ENCODE results near the gene TMPRSS13. TPM values are rescaled to one million over a fixed set of nuclear protein-coding genes. Genes with fewer than 3 reads are reported as not detected.

TMPRSS13 gene
- total RNA-seq, 2 donors from 2014 or later: 1.1 TPM; not detected in 1

DNA sequence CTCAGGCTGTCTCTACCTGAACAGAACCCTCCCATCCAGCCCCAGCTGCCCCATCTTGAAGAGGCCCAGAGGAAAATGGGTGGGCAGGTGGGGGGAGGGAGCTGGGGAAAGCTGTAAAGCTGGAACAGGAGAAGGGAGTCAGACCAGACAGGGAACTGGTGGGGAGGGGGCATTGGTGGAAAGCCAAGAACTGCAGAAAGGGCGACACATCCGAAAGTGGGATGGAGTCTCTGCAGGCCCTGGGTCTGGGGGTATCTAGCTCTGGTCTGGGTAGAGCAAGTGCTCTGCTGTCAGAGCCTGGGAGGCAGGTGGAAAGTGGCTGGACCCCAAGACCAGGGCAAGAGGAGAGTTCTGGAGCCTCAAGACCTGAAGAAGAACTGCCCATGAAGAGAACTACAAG lies 7.7 kb downstream of the TMPRSS13 start:
- TF ChIP-seq, protein P1, sequence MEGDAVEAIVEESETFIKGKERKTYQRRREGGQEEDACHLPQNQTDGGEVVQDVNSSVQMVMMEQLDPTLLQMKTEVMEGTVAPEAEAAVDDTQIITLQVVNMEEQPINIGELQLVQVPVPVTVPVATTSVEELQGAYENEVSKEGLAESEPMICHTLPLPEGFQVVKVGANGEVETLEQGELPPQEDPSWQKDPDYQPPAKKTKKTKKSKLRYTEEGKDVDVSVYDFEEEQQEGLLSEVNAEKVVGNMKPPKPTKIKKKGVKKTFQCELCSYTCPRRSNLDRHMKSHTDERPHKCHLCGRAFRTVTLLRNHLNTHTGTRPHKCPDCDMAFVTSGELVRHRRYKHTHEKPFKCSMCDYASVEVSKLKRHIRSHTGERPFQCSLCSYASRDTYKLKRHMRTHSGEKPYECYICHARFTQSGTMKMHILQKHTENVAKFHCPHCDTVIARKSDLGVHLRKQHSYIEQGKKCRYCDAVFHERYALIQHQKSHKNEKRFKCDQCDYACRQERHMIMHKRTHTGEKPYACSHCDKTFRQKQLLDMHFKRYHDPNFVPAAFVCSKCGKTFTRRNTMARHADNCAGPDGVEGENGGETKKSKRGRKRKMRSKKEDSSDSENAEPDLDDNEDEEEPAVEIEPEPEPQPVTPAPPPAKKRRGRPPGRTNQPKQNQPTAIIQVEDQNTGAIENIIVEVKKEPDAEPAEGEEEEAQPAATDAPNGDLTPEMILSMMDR (IDR thresholded peaks at IDR 0.05): no peak
- no peaks in the 10 kb centered on the region for H3K27me3 ChIP-seq (replicated peaks; ENCODE audit: insufficient read depth)
- ATAC-seq (ENCODE audit: insufficient number of reproducible peaks, low FRiP score, low read depth): no peak
- H3K4me3 ChIP-seq: no peak overlapping the region
- H3K4me1 ChIP-seq (ENCODE audit: control insufficient read depth in 1 of 2, low read depth in 2 of 2): no peaks in the 10 kb centered on the region
- no peak for DNase-seq (ENCODE audit: low spot score)
- no peak overlapping the region for H3K27ac ChIP-seq
- no peaks in the 10 kb centered on the region for H3K9me3 ChIP-seq
- H3K36me3 ChIP-seq: no peaks in the 10 kb centered on the region

DNA sequence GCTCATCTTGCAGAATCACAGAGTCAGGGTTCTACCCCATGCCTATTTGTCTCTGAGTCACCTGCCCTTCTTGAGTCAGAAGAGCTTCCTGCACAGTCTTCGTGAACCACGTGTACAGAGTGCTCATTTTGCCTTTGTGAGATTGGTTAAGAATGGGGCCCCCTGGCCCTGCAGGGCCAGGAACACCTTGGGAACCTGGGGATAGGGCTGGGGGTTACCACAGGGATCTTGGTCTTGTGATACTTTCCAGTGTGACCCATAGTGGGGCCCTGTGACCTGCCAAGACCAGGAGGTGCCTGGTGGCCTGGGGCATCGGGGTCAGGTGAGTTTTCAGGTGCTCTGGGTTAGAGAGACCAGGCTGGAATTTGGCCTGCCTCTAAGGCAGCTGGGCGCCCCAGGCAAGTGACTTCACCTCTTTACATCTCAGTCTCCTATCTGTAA lies 9.4 kb downstream of the TMPRSS13 start:
- TF ChIP-seq, protein P1 (IDR thresholded peaks at IDR 0.05): no peak
- no peaks in the 10 kb centered on the region for H3K27me3 ChIP-seq (replicated peaks; ENCODE audit: insufficient read depth)
- no peak overlapping the region for H3K27ac ChIP-seq
- no peaks in the 10 kb centered on the region for H3K36me3 ChIP-seq
- H3K4me1 ChIP-seq (ENCODE audit: control insufficient read depth in 1 of 2, low read depth in 2 of 2): no peaks in the 10 kb centered on the region
- H3K9me3 ChIP-seq: no peaks in the 10 kb centered on the region
- H3K4me3 ChIP-seq: no peak overlapping the region
- DNase-seq (ENCODE audit: low spot score) (no peak), ATAC-seq (ENCODE audit: insufficient number of reproducible peaks, low FRiP score, low read depth) (no peak)

DNA sequence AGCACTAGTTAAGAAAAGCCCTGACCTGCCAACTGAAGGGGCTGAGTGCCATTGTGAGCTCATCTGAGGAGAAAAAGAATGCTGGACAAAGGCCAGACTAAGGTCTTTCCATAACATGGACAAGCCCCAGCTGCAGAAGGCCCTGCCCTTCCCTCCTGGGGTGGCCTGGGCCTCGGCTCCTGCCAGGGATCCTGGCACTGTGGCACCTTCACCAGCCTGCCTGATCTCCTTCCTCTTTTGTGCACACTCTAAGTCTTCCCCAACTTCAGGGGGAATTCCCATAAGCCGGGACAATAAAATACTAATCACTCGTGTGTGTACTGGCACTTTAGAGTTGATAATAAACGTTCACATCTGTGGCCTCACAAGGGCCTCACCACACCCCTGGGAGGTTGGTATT lies 9.9 kb downstream of the TMPRSS13 start:
- Histone ChIP-seq H3K9me3 (no peaks in the 10 kb centered on the region), H3K27ac (no peak overlapping the region), H3K27me3 (replicated peaks; ENCODE audit: insufficient read depth) (no peaks in the 10 kb centered on the region), H3K36me3 (no peaks in the 10 kb centered on the region), H3K4me3 (no peak overlapping the region), H3K4me1 (ENCODE audit: control insufficient read depth in 1 of 2, low read depth in 2 of 2) (no peaks in the 10 kb centered on the region)
- DNase-seq (ENCODE audit: low spot score) (no peak), ATAC-seq (ENCODE audit: insufficient number of reproducible peaks, low FRiP score, low read depth) (no peak)
- TF ChIP-seq, protein P1 (IDR thresholded peaks at IDR 0.05): no peak

DNA sequence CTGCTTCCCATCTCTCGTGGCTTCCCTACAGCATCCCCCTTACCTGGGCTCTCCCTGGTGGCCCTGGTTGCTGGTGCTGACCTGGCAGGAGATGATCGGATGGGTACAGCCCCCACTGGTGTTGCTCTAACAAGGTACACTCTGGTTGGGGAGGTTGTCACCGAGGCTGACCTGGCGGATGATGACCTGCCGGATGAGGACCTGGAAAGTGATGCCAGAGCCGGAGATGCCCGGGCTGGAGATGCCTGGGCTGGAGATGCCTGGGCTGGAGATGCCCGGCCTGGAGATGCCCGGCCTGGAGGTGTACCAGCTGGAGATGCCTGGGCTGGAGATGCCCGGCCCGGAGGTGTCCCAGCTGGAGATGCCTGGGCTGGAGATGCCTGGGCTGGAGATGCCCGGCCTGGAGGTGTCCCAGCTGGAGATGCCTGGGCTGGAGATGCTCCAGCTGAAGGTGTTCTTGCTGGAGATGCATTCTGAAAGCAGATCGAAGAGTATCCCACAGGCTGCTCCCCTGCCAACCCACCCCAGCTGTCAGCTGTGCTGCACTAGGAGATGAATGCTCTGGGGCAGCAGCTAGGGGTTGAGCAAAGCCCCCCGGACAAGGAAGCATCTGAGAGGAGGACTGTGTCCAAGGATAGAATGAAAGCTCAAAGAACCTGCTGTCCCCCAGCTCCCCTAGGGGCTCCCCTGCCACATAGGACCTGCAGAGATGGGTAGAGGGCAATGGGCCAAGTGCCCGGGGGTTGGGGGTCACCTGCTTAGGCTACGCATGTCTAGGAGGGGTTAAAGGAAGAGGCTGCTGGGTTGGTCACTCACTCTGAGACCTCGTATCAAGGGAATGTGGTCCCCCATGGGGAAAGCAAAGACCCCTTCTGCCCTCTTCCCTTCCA lies 10.6 kb downstream of the TMPRSS13 start:
- DNase-seq (ENCODE audit: low spot score) (no peak), ATAC-seq (ENCODE audit: insufficient number of reproducible peaks, low FRiP score, low read depth) (no peak)

DNA sequence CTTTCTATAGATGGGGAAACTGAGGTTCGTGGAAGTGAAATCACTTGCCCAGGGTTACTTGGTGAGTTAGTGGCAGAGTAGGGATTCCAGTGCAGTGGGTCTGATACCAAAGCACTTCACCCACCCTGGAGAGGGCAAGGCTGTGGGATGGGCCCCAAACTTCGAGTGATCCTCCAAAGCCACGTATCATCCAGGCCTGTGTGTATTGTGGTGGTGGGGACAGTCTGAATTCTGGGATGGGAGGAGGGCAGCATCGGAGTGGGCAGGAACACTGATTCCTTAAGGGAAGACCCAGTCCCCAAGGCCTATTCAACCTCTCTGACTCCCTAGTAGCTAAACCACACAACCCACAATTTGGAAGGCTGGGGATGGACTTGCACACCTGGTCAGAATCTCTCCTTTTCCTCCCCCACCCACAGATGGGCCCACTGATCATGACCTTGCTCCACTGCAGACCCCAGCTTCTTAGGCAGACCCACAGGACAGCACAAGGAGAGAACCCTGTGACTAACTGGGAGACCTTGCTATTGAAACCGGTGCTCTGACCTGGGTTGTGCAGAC lies 11.5 kb downstream of the TMPRSS13 start:
- ATAC-seq (ENCODE audit: insufficient number of reproducible peaks, low FRiP score, low read depth) (no peak), DNase-seq (ENCODE audit: low spot score) (no peak)
- TF ChIP-seq, protein P1 (IDR thresholded peaks at IDR 0.05): no peak
- no peak overlapping the region for H3K4me3 ChIP-seq
- no peaks in the 10 kb centered on the region for H3K4me1 ChIP-seq (ENCODE audit: control insufficient read depth in 1 of 2, low read depth in 2 of 2)
- H3K9me3 ChIP-seq: no peaks in the 10 kb centered on the region
- no peaks in the 10 kb centered on the region for H3K27me3 ChIP-seq (replicated peaks; ENCODE audit: insufficient read depth)
- no peaks in the 10 kb centered on the region for H3K36me3 ChIP-seq
- no peak overlapping the region for H3K27ac ChIP-seq

More for the DNA sequence above, 10.6 kb downstream of the TMPRSS13 start:
- no peaks in the 10 kb centered on the region for H3K27me3 ChIP-seq (replicated peaks; ENCODE audit: insufficient read depth)
- no peaks in the 10 kb centered on the region for H3K36me3 ChIP-seq
- TF ChIP-seq, protein P1 (IDR thresholded peaks at IDR 0.05): no peak
- H3K9me3 ChIP-seq: no peaks in the 10 kb centered on the region
- H3K4me3 ChIP-seq: no peak overlapping the region
- no peak overlapping the region for H3K27ac ChIP-seq
- H3K4me1 ChIP-seq (ENCODE audit: control insufficient read depth in 1 of 2, low read depth in 2 of 2): no peaks in the 10 kb centered on the region
